Measurements from ENCODE around the gene AFF3. TPM values are rescaled to one million over a fixed set of nuclear protein-coding genes. Genes with fewer than 3 reads are reported as not detected.

The AFF3 gene
- total RNA-seq, 3 donors from 2014 or later (not counting 1 experiment from before 2014, with no cell fraction given) = 4.6 to 9.6 (median 5.6) TPM

GRCh38 chr2:99657691-99658258, 484.6 kb downstream of the AFF3 start:
- no peak for TF ChIP-seq CTCF (IDR thresholded peaks at IDR 0.05)
- Histone ChIP-seq H3K27me3 (ENCODE audit: control insufficient read depth, insufficient read depth, low read length) (no peaks in the 10 kb centered on the region), H3K36me3 (ENCODE audit: control insufficient read depth, insufficient read depth, low read length) (no peaks in the 10 kb centered on the region), H3K9me3 (ENCODE audit: control insufficient read depth, insufficient read depth, low read length) (no peaks in the 10 kb centered on the region), H3K4me3 (ENCODE audit: low read length) (no peak overlapping the region), H3K4me1 (ENCODE audit: control insufficient read depth, insufficient read depth, low read length) (no peaks in the 10 kb centered on the region), H3K27ac (ENCODE audit: low read length) (no peak overlapping the region)
- intact Hi-C loops (cut with micrococcal nuclease) = no loop called here
- no peaks in the 10 kb centered on the region for H3K9me3 Mint-ChIP-seq
- H3K27me3 Mint-ChIP-seq (ENCODE audit: low read depth in 2 of 2) = no peaks in the 10 kb centered on the region
- ATAC-seq = no peak
- no peak overlapping the region for H3K27ac Mint-ChIP-seq
- H3K36me3 Mint-ChIP-seq = no peaks in the 10 kb centered on the region
- 77% methylated on average over 7 of the region's 7 CpGs for WGBS (ENCODE audit: insufficient coverage)
- DNase-seq = no peak
- no peak overlapping the region for H3K4me3 Mint-ChIP-seq
- no peaks in the 10 kb centered on the region for H3K4me1 Mint-ChIP-seq

DNA sequence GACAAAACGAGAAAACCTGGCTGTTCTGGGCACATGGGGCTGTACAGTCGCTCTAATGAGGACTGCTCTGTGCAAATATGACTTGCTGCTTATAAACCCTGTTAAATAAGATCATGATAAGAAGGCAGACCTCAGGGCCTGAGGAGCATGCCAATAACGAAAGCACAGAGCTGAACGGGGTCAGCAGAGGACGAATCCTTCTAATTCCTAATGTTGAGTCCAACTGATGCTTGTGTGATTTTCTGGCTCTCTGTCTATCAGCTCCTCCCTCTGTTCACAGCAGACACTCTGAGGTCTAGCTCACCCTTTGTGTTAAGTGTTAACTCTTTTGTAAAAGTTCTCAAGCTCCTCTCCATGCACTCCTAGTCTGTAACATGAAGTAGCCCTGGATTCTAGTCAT, 485.4 kb downstream of the AFF3 start:
- ATAC-seq = no peak
- no peak overlapping the region for H3K27ac Mint-ChIP-seq
- H3K4me3 ChIP-seq (ENCODE audit: low read length) = no peak overlapping the region
- no peak overlapping the region for H3K27ac ChIP-seq (ENCODE audit: low read length)
- no peaks in the 10 kb centered on the region for H3K9me3 Mint-ChIP-seq
- H3K4me1 Mint-ChIP-seq = no peaks in the 10 kb centered on the region
- no peak for DNase-seq
- TF ChIP-seq CTCF (IDR thresholded peaks at IDR 0.05) = no peak
- H3K36me3 ChIP-seq (ENCODE audit: control insufficient read depth, insufficient read depth, low read length) = no peaks in the 10 kb centered on the region
- WGBS (ENCODE audit: insufficient coverage) = 88% methylated on average over 5 of the region's 5 CpGs
- no peaks in the 10 kb centered on the region for H3K27me3 ChIP-seq (ENCODE audit: control insufficient read depth, insufficient read depth, low read length)
- no peaks in the 10 kb centered on the region for H3K27me3 Mint-ChIP-seq (ENCODE audit: low read depth in 2 of 2)
- intact Hi-C loops (cut with micrococcal nuclease) = no loop called here
- no peak overlapping the region for H3K4me3 Mint-ChIP-seq
- H3K36me3 Mint-ChIP-seq = no peaks in the 10 kb centered on the region
- no peaks in the 10 kb centered on the region for H3K4me1 ChIP-seq (ENCODE audit: control insufficient read depth, insufficient read depth, low read length)
- H3K9me3 ChIP-seq (ENCODE audit: control insufficient read depth, insufficient read depth, low read length) = no peaks in the 10 kb centered on the region

DNA sequence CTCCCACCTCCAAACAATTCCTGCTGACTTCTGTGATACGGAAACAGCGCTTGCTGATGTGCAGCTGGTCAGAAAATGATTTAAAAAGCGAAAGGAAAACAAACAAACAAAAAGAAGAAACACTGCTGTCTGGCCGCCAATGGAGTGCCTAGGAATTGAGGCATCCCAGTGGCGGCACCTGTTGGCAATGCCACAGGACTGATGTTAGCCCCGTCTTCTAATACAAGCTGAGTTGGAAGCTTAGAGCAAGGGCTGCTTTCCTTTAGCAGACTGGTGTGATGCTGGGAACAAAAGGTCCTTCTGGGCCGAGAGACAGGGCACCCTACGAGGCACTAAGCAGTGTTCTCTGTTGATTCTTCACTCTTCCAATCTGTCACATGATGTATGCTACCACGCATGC, 489.0 kb downstream of the AFF3 start:
- no peak for ATAC-seq
- no peak for TF ChIP-seq CTCF (IDR thresholded peaks at IDR 0.05)
- Histone ChIP-seq H3K27me3 (ENCODE audit: control insufficient read depth, insufficient read depth, low read length) (no peaks in the 10 kb centered on the region), H3K36me3 (ENCODE audit: control insufficient read depth, insufficient read depth, low read length) (no peaks in the 10 kb centered on the region), H3K4me3 (ENCODE audit: low read length) (no peak overlapping the region), H3K4me1 (ENCODE audit: control insufficient read depth, insufficient read depth, low read length) (no peaks in the 10 kb centered on the region), H3K27ac (ENCODE audit: low read length) (no peak overlapping the region), H3K9me3 (ENCODE audit: control insufficient read depth, insufficient read depth, low read length) (no peaks in the 10 kb centered on the region)
- Mint-ChIP-seq H3K27ac (no peak overlapping the region), H3K36me3 (no peaks in the 10 kb centered on the region), H3K9me3 (no peaks in the 10 kb centered on the region), H3K4me1 (no peaks in the 10 kb centered on the region), H3K4me3 (no peak overlapping the region), H3K27me3 (ENCODE audit: low read depth in 2 of 2) (no peaks in the 10 kb centered on the region)
- 95% methylated on average over 9 of the region's 9 CpGs for WGBS (ENCODE audit: insufficient coverage)
- intact Hi-C loops (cut with micrococcal nuclease) = no loop called here
- DNase-seq = no peak

GRCh38 chr2:99652862-99653261, 489.5 kb downstream of the AFF3 start:
- ATAC-seq = no peak
- Mint-ChIP-seq H3K27me3 (ENCODE audit: low read depth in 2 of 2) (no peaks in the 10 kb centered on the region), H3K4me1 (no peaks in the 10 kb centered on the region), H3K27ac (no peak overlapping the region), H3K4me3 (no peak overlapping the region), H3K36me3 (no peaks in the 10 kb centered on the region), H3K9me3 (no peaks in the 10 kb centered on the region)
- intact Hi-C loops (cut with micrococcal nuclease) = no loop called here
- Histone ChIP-seq H3K36me3 (ENCODE audit: control insufficient read depth, insufficient read depth, low read length) (no peaks in the 10 kb centered on the region), H3K27me3 (ENCODE audit: control insufficient read depth, insufficient read depth, low read length) (no peaks in the 10 kb centered on the region), H3K9me3 (ENCODE audit: control insufficient read depth, insufficient read depth, low read length) (no peaks in the 10 kb centered on the region), H3K27ac (ENCODE audit: low read length) (no peak overlapping the region), H3K4me1 (ENCODE audit: control insufficient read depth, insufficient read depth, low read length) (no peaks in the 10 kb centered on the region), H3K4me3 (ENCODE audit: low read length) (no peak overlapping the region)
- no peak for DNase-seq
- 97% methylated on average over 8 of the region's 8 CpGs for WGBS (ENCODE audit: insufficient coverage)
- no peak for TF ChIP-seq CTCF (IDR thresholded peaks at IDR 0.05)

Measured in natural killer cell (primary cell).